ENCODE results near the gene CAPN15. TPM values are rescaled to one million over a fixed set of nuclear protein-coding genes. Genes with fewer than 3 reads are reported as not detected.
"Not testable (repeated sequence)": the region's sequence is repeated elsewhere in the genome, so short reads cannot be mapped to it uniquely, and the experiment has no call there.

Gene CAPN15
- total RNA-seq = 10 to 100 TPM; 21.8 to 42.7 (median 29.2) TPM

- Histone ChIP-seq H3K9me3 (no peaks in the 10 kb centered on the region), H3K27ac (peak within 1 kb of the TSS; percentile 83 to 99 (median 98)), H3K36me3 (peaks cover 0 to 6% of the 10 kb centered on the region in 2 donors), H3K27me3 (no peaks in the 10 kb centered on the region), H3K4me1 (peaks cover 3 to 64% (median 37%) of the 10 kb centered on the region in 3 donors), H3K4me3 (peak within 1 kb of the TSS; percentile 61 to 69)
- peak; percentile 93 for ATAC-seq
- TF ChIP-seq POLR2AphosphoS5 (IDR thresholded peaks at IDR 0.05) (peak; percentile 83), EP300 (IDR thresholded peaks at IDR 0.05) (no peak), POLR2A (IDR thresholded peaks at IDR 0.05) (peak; percentile 89 to 91)
- TF ChIP-seq, protein P1, sequence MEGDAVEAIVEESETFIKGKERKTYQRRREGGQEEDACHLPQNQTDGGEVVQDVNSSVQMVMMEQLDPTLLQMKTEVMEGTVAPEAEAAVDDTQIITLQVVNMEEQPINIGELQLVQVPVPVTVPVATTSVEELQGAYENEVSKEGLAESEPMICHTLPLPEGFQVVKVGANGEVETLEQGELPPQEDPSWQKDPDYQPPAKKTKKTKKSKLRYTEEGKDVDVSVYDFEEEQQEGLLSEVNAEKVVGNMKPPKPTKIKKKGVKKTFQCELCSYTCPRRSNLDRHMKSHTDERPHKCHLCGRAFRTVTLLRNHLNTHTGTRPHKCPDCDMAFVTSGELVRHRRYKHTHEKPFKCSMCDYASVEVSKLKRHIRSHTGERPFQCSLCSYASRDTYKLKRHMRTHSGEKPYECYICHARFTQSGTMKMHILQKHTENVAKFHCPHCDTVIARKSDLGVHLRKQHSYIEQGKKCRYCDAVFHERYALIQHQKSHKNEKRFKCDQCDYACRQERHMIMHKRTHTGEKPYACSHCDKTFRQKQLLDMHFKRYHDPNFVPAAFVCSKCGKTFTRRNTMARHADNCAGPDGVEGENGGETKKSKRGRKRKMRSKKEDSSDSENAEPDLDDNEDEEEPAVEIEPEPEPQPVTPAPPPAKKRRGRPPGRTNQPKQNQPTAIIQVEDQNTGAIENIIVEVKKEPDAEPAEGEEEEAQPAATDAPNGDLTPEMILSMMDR (IDR thresholded peaks at IDR 0.05) = peak in 3 of 4 experiments; percentile 27 to 69 (median 66)
- no CpG with 5 or more reads among the region's 129 CpGs for WGBS, 2 donors (ENCODE audit: low coverage in 1 of 2)
These were observed at the start of gene CAPN15 for GRCh38 chr16:527015-527903. CAPN15 (plus strand) TSS chr16:527712; CDS start chr16:546839, 19,127 bp downstream.

- H3K36me3 ChIP-seq = peaks cover 0 to 31% of the 10 kb centered on the region in 2 donors
- not testable (repeated sequence) for H3K4me3 ChIP-seq, H3K27me3 ChIP-seq, H3K9me3 ChIP-seq, H3K4me1 ChIP-seq, H3K27ac ChIP-seq, ATAC-seq
- 84 to 100% methylated on average over 1 to 9 of the region's 10 CpGs for WGBS, 2 donors (ENCODE audit: low coverage in 1 of 2)
These were observed 49.2 kb upstream of the CAPN15 start for GRCh38 chr16:478287-478686.

DNA sequence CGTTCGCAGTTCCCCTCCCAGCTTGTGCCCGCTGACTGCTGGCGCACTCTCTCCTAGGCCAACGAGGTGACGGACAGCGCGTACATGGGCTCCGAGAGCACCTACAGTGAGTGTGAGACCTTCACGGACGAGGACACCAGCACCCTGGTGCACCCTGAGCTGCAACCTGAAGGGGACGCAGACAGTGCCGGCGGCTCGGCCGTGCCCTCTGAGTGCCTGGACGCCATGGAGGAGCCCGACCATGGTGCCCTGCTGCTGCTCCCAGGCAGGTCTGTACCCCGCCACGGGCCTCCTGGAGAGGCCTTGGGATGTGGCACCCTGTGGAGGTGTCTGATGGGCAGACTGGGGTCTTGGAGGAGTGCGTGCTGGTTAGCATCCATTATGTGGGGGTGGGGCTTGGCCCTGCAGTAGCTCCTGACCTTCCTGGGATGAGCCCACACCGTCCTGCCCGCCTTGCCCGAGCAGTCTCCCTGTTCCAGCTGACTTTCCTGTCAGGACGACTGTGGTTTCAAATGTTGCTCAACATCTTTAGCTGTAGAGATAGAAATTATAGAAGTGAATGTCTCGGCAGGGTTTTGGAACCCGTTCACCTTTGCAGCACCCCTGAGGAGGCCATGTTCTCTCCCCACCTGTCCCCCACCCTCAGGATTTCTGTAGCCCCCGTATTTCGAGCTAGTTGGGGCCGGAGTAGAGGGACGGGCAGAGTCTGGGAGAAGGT, 44.9 kb upstream of the CAPN15 start:
- H3K36me3 ChIP-seq = peaks cover 0 to 43% of the 10 kb centered on the region in 2 donors
- WGBS, 2 donors (ENCODE audit: low coverage in 1 of 2) = 70 to 85% methylated on average over 4 to 10 of the region's 31 CpGs
- H3K27ac ChIP-seq = no peak overlapping the region
- ATAC-seq = no peak
- no peaks in the 10 kb centered on the region for H3K9me3 ChIP-seq
- TF ChIP-seq, protein P1 (IDR thresholded peaks at IDR 0.05) = no peak
- TF ChIP-seq POLR2AphosphoS5 (IDR thresholded peaks at IDR 0.05) = no peak
- H3K4me1 ChIP-seq = no peaks in the 10 kb centered on the region
- H3K4me3 ChIP-seq = no peak overlapping the region
- H3K27me3 ChIP-seq = no peaks in the 10 kb centered on the region

- WGBS, 2 donors (ENCODE audit: low coverage in 1 of 2) = 57 to 58% methylated on average over 4 to 9 of the region's 14 CpGs
These were observed 44.0 kb upstream of the CAPN15 start for GRCh38 chr16:483341-484075.

More at GRCh38 chr16:483341-484075, 44.0 kb upstream of the CAPN15 start:
- Histone ChIP-seq H3K27ac (no peak overlapping the region), H3K36me3 (peaks cover 0 to 47% of the 10 kb centered on the region in 2 donors), H3K4me1 (no peaks in the 10 kb centered on the region), H3K4me3 (no peak overlapping the region), H3K9me3 (no peaks in the 10 kb centered on the region), H3K27me3 (no peaks in the 10 kb centered on the region)
- ATAC-seq = no peak
- TF ChIP-seq, protein P1 (IDR thresholded peaks at IDR 0.05) = no peak
- no peak for TF ChIP-seq POLR2AphosphoS5 (IDR thresholded peaks at IDR 0.05)
- TF ChIP-seq EP300 (IDR thresholded peaks at IDR 0.05) = no peak
- no peak for TF ChIP-seq POLR2A (IDR thresholded peaks at IDR 0.05)

All from gastroesophageal sphincter (tissue), 4 donors.